Fibroblast of the aortic adventitia (primary cell): Measurements from ENCODE around the gene IFI27L2. TPM values are rescaled to one million over a fixed set of nuclear protein-coding genes. Genes with fewer than 3 reads are reported as not detected.

ENCODE experiments used
- DNase-seq: peaks from one replicate; pipeline ENCODE4 v3.0.0-alpha.2; 2010; ENCODE audit warnings: low read depth
- H3K4me3 ChIP-seq: 2 replicates; pipeline ENCODE4 v1.5.1; 2011; ENCODE audit warnings: low read depth, mild to moderate bottlenecking, control low read depth, low read length, moderate library complexity
- total RNA-seq: library from RNA; depleted of rRNA; stranded (reverse); fragments of >200 nt; gene quantifications from 2 replicates; pipeline ENCODE4 v1.2.3, GENCODE V29; 2012; ENCODE audit warnings: low replicate concordance
- TF ChIP-seq, protein P1 (sequence below): IDR thresholded peaks from 2 replicates; pipeline ENCODE4 v1.5.1; 2011; ENCODE audit warnings: mild to moderate bottlenecking, low read length, control low read depth, inconsistent platforms; ENCODE audit not compliant: insufficient read depth

Gene IFI27L2
- total RNA-seq, 1 donor = 107 TPM

GRCh38 chr14:94142836-94143235, 13.4 kb upstream of the IFI27L2 start:
- H3K4me3 ChIP-seq = no peak overlapping the region
- TF ChIP-seq, protein P1, sequence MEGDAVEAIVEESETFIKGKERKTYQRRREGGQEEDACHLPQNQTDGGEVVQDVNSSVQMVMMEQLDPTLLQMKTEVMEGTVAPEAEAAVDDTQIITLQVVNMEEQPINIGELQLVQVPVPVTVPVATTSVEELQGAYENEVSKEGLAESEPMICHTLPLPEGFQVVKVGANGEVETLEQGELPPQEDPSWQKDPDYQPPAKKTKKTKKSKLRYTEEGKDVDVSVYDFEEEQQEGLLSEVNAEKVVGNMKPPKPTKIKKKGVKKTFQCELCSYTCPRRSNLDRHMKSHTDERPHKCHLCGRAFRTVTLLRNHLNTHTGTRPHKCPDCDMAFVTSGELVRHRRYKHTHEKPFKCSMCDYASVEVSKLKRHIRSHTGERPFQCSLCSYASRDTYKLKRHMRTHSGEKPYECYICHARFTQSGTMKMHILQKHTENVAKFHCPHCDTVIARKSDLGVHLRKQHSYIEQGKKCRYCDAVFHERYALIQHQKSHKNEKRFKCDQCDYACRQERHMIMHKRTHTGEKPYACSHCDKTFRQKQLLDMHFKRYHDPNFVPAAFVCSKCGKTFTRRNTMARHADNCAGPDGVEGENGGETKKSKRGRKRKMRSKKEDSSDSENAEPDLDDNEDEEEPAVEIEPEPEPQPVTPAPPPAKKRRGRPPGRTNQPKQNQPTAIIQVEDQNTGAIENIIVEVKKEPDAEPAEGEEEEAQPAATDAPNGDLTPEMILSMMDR = no peak
- no peak for DNase-seq

DNA sequence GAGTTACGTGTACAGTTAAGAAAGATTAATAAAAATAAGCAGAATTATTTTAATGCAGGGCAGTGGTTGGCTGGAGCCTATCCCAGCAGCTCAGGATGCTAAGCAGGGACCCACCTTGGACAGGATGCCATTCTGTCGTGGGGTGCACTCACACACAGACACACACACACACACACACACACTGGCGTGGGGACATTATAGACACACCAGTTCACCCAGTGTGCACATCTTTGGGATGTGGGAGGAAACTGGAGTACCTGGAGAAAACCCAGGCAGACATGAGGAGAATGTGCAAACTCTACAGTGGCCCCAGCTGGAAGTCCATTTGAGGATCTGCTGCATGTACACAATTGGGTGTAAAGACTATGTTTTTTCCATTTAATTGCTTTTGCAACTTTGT, 12.8 kb upstream of the IFI27L2 start:
- H3K4me3 ChIP-seq = no peak overlapping the region
- TF ChIP-seq, protein P1 = no peak
- DNase-seq = no peak

DNA sequence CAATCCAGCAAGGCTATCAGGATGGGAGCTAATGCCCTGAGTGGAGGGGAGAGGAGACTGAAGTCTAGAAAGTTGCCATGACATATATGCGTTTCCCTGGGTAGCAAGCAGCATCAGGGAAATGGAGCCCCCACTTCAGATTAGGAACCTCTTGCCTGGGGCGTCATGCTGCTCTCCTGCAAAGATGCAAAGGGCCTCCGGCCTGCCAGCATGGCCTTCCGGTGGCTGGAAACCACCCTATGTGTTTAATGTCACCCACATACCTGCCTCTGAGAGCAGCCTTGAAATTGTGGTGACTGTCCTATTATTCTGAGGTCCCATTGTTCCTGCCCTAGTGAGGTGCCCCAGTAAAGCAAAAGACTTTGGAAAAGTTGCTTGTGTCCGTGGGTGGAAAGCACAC, 10.0 kb upstream of the IFI27L2 start:
- TF ChIP-seq, protein P1 = no peak
- DNase-seq = no peak

GRCh38 chr14:94139006-94139405, 9.6 kb upstream of the IFI27L2 start:
- DNase-seq = no peak
- TF ChIP-seq, protein P1 = no peak
- no peak overlapping the region for H3K4me3 ChIP-seq

More for the DNA sequence above, 10.0 kb upstream of the IFI27L2 start:
- H3K4me3 ChIP-seq = no peak overlapping the region

- no peak for DNase-seq
- TF ChIP-seq, protein P1 = no peak
- no peak overlapping the region for H3K4me3 ChIP-seq
Measured at GRCh38 chr14:94138251-94138650, 8.8 kb upstream of the IFI27L2 start.

- TF ChIP-seq, protein P1 = peak; percentile 99
- peak; percentile 88 for DNase-seq
- peak overlapping the region; percentile 11 for H3K4me3 ChIP-seq
Measured at GRCh38 chr14:94136575-94137331, 7.3 kb upstream of the IFI27L2 start.

- no peak overlapping the region for H3K4me3 ChIP-seq
- TF ChIP-seq, protein P1 = no peak
- no peak for DNase-seq
Measured at GRCh38 chr14:94135476-94135875, 6.1 kb upstream of the IFI27L2 start.
